PFSK-1 (cell line): Measurements from ENCODE around the gene NCK2.

Experiments
- FOXP2 ChIP-seq: optimal IDR thresholded peaks from 2 replicates; pipeline ENCODE3; 2011; ENCODE audit warnings: borderline replicate concordance, control low read depth, inconsistent platforms; ENCODE audit not compliant: insufficient read depth; ENCODE audit errors: extremely low read length, extremely low read depth
- SIN3A ChIP-seq: IDR thresholded peaks from 2 replicates; pipeline ENCODE4 v1.6.1; 2012; ENCODE audit warnings: mild to moderate bottlenecking, low read length, moderate library complexity, borderline replicate concordance; ENCODE audit not compliant: insufficient read depth
- TAF1 ChIP-seq: IDR thresholded peaks from 2 replicates; pipeline ENCODE4 v1.6.1; 2012; ENCODE audit warnings: low read length, control low read depth, borderline replicate concordance; ENCODE audit not compliant: insufficient read depth
- TF ChIP-seq, protein P1 (sequence below), 2 experiments: IDR thresholded peaks; 2 replicates each; pipeline versions ENCODE4 v1.6.1 to v1.8.0; 2011 to 2012; ENCODE audit warnings: low read depth in 2 of 2, low read length in 2 of 2, control low read depth in 1 of 2, inconsistent platforms in 1 of 2, mild to moderate bottlenecking in 1 of 2, moderate library complexity in 1 of 2; ENCODE audit not compliant: insufficient read depth in 1 of 2

DNA sequence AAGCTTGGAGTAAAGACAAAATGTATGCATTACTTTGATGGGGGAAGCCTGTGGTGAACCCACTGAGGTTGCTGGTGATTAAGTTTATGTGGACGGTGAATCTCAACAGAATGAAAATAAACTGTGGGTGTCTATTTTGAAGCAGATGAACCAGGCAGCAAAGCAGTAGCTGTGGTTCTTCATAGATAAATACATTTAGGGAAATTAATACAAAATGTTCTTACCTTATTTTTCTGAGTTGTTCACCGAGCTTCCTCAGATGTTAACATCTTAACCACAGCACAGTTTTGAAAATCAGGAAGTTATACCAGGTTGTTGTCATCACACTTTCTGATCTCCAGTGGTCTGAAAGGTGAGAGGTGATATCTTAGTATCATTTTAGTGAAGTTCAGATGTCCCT is 53.9 kb downstream of the NCK2 start:
- TF ChIP-seq SIN3A (no peak), TAF1 (no peak), FOXP2 (no peak)
- TF ChIP-seq, protein P1, sequence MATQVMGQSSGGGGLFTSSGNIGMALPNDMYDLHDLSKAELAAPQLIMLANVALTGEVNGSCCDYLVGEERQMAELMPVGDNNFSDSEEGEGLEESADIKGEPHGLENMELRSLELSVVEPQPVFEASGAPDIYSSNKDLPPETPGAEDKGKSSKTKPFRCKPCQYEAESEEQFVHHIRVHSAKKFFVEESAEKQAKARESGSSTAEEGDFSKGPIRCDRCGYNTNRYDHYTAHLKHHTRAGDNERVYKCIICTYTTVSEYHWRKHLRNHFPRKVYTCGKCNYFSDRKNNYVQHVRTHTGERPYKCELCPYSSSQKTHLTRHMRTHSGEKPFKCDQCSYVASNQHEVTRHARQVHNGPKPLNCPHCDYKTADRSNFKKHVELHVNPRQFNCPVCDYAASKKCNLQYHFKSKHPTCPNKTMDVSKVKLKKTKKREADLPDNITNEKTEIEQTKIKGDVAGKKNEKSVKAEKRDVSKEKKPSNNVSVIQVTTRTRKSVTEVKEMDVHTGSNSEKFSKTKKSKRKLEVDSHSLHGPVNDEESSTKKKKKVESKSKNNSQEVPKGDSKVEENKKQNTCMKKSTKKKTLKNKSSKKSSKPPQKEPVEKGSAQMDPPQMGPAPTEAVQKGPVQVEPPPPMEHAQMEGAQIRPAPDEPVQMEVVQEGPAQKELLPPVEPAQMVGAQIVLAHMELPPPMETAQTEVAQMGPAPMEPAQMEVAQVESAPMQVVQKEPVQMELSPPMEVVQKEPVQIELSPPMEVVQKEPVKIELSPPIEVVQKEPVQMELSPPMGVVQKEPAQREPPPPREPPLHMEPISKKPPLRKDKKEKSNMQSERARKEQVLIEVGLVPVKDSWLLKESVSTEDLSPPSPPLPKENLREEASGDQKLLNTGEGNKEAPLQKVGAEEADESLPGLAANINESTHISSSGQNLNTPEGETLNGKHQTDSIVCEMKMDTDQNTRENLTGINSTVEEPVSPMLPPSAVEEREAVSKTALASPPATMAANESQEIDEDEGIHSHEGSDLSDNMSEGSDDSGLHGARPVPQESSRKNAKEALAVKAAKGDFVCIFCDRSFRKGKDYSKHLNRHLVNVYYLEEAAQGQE (IDR thresholded peaks at IDR 0.05; ENCODE audit: insufficient read depth in 1 of 2, low read depth in 2 of 2, low read length in 2 of 2): no peak
